Measurements from ENCODE around the gene FAM3A.
A peak's percentile ranks its signal among the peaks of the same experiment; 100 is the strongest.

FAM3A gene

DNA sequence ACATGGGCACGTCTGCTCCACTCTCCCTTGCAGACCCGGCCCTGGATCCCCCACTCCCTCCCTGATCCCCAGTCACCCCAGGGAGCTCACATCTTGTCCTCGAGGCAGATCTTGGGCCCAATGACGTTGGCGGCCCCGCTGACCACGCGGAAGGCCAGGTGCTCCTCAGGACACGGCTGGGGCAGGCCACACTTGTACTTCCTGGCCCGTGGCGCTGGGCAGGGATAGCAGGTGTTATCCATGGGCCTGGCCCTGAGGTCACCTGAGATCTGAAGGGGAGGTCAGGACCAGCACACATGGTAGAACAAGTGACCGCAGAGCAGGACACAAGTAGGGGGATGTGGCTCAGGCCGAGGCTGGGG, 7.7 kb downstream of the FAM3A start (continued):
- TF ChIP-seq REPIN1 (tag by site-specific recombination; IDR thresholded peaks at IDR 0.05; ENCODE audit: low read depth) (no peak), KLF1 (tag by site-specific recombination; IDR thresholded peaks at IDR 0.05) (no peak), ZNF155 (tag by site-specific recombination; IDR thresholded peaks at IDR 0.05) (no peak), ZNF19 (tag by site-specific recombination; IDR thresholded peaks at IDR 0.05; ENCODE audit: low read depth) (no peak), ZNF830 (tag by site-specific recombination; IDR thresholded peaks at IDR 0.05; ENCODE audit: low read depth) (no peak), YY1 (tag by site-specific recombination; IDR thresholded peaks at IDR 0.05) (no peak), ZIC2 (tag by site-specific recombination; IDR thresholded peaks at IDR 0.05) (no peak), KLF7 (tag by site-specific recombination; IDR thresholded peaks at IDR 0.05; ENCODE audit: borderline replicate concordance) (no peak)
- TF ChIP-seq, protein P1, sequence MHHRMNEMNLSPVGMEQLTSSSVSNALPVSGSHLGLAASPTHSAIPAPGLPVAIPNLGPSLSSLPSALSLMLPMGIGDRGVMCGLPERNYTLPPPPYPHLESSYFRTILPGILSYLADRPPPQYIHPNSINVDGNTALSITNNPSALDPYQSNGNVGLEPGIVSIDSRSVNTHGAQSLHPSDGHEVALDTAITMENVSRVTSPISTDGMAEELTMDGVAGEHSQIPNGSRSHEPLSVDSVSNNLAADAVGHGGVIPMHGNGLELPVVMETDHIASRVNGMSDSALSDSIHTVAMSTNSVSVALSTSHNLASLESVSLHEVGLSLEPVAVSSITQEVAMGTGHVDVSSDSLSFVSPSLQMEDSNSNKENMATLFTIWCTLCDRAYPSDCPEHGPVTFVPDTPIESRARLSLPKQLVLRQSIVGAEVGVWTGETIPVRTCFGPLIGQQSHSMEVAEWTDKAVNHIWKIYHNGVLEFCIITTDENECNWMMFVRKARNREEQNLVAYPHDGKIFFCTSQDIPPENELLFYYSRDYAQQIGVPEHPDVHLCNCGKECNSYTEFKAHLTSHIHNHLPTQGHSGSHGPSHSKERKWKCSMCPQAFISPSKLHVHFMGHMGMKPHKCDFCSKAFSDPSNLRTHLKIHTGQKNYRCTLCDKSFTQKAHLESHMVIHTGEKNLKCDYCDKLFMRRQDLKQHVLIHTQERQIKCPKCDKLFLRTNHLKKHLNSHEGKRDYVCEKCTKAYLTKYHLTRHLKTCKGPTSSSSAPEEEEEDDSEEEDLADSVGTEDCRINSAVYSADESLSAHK (tag by site-specific recombination; IDR thresholded peaks at IDR 0.05), result no peak
- TF ChIP-seq, protein P2, sequence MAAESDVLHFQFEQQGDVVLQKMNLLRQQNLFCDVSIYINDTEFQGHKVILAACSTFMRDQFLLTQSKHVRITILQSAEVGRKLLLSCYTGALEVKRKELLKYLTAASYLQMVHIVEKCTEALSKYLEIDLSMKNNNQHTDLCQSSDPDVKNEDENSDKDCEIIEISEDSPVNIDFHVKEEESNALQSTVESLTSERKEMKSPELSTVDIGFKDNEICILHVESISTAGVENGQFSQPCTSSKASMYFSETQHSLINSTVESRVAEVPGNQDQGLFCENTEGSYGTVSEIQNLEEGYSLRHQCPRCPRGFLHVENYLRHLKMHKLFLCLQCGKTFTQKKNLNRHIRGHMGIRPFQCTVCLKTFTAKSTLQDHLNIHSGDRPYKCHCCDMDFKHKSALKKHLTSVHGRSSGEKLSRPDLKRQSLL (tag by site-specific recombination; IDR thresholded peaks at IDR 0.05), result no peak

DNA sequence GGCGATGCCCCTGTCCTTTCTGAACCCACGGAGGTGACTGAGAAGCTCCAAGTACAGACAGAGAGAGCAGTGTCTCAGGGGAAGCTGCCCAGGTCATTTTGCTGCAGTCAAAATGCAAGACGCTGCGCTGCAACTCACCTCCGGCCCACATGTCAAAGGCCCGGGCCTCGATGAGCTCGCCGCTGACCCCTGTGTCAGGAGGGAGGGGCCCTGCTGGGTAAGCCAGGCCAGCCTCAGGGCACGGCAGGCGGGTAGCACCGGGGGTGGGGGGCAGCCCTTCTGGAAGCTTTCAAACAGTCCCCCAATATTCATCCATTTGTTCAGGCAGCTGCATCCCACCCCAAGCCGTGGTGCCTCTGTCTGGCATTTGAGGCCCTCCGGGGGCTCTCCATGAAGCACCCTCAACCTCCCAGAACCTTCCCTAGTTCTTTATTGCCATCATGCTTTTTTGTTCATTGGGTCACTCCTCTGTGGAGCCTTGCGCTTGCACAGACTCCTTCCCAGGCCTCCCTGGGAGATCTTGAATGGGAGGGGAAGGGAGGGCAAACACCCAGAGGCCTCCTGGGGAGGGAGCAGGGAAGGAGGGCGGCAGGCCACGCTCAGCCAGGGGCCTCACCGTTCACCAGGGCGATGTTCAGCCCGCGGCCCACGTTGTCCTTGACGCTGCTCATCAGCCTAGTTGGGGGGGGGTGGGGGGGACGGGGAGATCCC, 8.2 kb downstream of the FAM3A start:
- CTCF ChIA-PET, result no interaction called here
- Histone ChIP-seq H3K36me3 (ENCODE audit: control insufficient read depth in 2 of 2, insufficient read depth in 1 of 2, low read length in 2 of 2) (peaks cover 4 to 41% of the 10 kb centered on the region in 2 experiments; a peak in 2 of 3 replicates), H3K4me1 (ENCODE audit: control insufficient read depth, insufficient read depth, low read length) (no peaks in the 10 kb centered on the region), H3K27ac (ENCODE audit: extremely low read depth, low read depth, low read length) (no peak overlapping the region), H3K9me3 (ENCODE audit: control insufficient read depth, insufficient read depth, low read depth, low read length) (no peaks in the 10 kb centered on the region), H3K4me3 (ENCODE audit: low read depth, low read length) (no peak overlapping the region)
- TF ChIP-seq GLIS1 (tag by site-specific recombination; IDR thresholded peaks at IDR 0.05), result peak; percentile 62
- no peak for TF ChIP-seq ZNF248 (tag by site-specific recombination; IDR thresholded peaks at IDR 0.05)
- POLR2A ChIA-PET, result interaction anchor here (0.7 kb wide), 1 partner anchor 22 kb away, joined by 3 read pairs; the partner anchor contains the start of gene UBL4A

DNA sequence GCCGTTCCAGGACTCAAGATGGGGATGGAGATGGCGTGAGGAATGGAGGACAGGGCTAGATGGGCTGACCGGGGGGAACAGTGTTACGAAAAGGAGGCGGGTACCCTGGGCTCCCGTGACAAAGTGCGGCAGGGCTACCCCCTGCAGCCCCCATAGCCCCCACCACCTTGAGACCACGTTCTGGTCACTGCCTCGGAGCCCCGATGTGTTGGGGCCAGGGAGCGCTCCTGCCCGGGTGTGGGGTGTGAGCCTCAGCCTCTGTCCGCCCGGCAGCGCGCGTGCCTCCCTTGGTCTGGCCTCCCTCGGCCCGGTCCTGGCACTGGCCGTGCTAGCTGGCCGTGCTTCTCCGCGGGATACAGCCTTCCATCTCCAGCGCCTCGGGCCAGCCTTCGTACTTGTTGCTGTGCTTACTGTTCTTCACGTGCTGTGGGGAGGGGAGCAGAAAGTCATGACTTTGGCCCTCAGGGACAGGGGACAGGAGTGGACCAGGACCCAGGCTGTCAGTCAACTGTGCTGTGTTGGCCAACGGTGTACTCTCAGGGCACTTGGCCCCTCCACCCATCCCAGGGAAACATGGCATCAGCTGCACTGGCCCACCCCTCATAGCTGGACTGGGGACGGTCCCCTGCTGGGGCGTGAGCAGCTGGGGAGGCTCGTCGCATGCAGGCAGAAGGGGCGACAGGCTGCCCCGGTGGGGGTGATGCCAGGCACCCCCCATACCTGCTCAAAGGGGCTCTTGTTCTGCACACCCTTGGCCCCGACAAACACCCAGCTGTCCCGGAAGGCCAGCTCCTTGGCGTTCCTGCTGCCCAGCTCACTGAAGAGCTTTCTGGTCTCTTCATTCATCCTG, 9.3 kb downstream of the FAM3A start:
- CTCF ChIA-PET, result no interaction called here
- POLR2A ChIA-PET, result no interaction called here
- no peak overlapping the region for H3K27ac ChIP-seq (ENCODE audit: extremely low read depth, low read depth, low read length)
- no peaks in the 10 kb centered on the region for H3K9me3 ChIP-seq (ENCODE audit: control insufficient read depth, insufficient read depth, low read depth, low read length)
- H3K36me3 ChIP-seq (ENCODE audit: control insufficient read depth in 2 of 2, insufficient read depth in 1 of 2, low read length in 2 of 2), result peaks cover 4 to 36% of the 10 kb centered on the region in 2 experiments; a peak in 2 of 3 replicates
- H3K4me1 ChIP-seq (ENCODE audit: control insufficient read depth, insufficient read depth, low read length), result no peaks in the 10 kb centered on the region
- H3K4me3 ChIP-seq (ENCODE audit: low read depth, low read length), result no peak overlapping the region
- TF ChIP-seq RBAK (tag by site-specific recombination; IDR thresholded peaks at IDR 0.05) (no peak), ZNF654 (tag by site-specific recombination; IDR thresholded peaks at IDR 0.05; ENCODE audit: low read depth) (no peak), ZNF530 (tag by site-specific recombination; IDR thresholded peaks at IDR 0.05; ENCODE audit: low read depth) (no peak), ZNF155 (tag by site-specific recombination; IDR thresholded peaks at IDR 0.05) (no peak), SP3 (tag by site-specific recombination; IDR thresholded peaks at IDR 0.05) (no peak), YY1 (tag by site-specific recombination; IDR thresholded peaks at IDR 0.05) (no peak), ZNF501 (tag by site-specific recombination; IDR thresholded peaks at IDR 0.05) (no peak), ZNF423 (tag by site-specific recombination; IDR thresholded peaks at IDR 0.05) (no peak), TRIM28 (IDR thresholded peaks at IDR 0.05; ENCODE audit: borderline replicate concordance, low read length) (no peak), ZFHX2 (tag by site-specific recombination; conservative IDR thresholded peaks at IDR 0.05) (no peak), ZNF174 (tag by site-specific recombination; IDR thresholded peaks at IDR 0.05) (no peak)
- TF ChIP-seq, protein P3, sequence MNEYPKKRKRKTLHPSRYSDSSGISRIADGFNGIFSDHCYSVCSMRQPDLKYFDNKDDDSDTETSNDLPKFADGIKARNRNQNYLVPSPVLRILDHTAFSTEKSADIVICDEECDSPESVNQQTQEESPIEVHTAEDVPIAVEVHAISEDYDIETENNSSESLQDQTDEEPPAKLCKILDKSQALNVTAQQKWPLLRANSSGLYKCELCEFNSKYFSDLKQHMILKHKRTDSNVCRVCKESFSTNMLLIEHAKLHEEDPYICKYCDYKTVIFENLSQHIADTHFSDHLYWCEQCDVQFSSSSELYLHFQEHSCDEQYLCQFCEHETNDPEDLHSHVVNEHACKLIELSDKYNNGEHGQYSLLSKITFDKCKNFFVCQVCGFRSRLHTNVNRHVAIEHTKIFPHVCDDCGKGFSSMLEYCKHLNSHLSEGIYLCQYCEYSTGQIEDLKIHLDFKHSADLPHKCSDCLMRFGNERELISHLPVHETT (tag by site-specific recombination; IDR thresholded peaks at IDR 0.05), result no peak
- TF ChIP-seq, protein P4, sequence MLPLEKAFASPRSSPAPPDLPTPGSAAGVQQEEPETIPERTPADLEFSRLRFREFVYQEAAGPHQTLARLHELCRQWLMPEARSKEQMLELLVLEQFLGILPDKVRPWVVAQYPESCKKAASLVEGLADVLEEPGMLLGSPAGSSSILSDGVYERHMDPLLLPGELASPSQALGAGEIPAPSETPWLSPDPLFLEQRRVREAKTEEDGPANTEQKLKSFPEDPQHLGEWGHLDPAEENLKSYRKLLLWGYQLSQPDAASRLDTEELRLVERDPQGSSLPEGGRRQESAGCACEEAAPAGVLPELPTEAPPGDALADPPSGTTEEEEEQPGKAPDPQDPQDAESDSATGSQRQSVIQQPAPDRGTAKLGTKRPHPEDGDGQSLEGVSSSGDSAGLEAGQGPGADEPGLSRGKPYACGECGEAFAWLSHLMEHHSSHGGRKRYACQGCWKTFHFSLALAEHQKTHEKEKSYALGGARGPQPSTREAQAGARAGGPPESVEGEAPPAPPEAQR (tag by site-specific recombination; IDR thresholded peaks at IDR 0.05), result no peak

All from HEK293 (cell line).